A549 treated with DMSO at 1 μM for 4 hours (cell line): ENCODE data around the gene SLC22A2. TPM values are rescaled to one million over a fixed set of nuclear protein-coding genes. Genes with fewer than 3 reads are reported as not detected.

Experiments used
- total RNA-seq: library from RNA; stranded (reverse); fragments of 200-300 nt; extraction: Qiagen RNA extraction; gene quantifications from 5 replicates; pipeline ENCODE4 v1.2.3, GENCODE V29; 2022; ENCODE audit warnings: low read depth

Gene SLC22A2
- 0.06 TPM in 1 of 5 replicates, not detected in the others for total RNA-seq

DNA sequence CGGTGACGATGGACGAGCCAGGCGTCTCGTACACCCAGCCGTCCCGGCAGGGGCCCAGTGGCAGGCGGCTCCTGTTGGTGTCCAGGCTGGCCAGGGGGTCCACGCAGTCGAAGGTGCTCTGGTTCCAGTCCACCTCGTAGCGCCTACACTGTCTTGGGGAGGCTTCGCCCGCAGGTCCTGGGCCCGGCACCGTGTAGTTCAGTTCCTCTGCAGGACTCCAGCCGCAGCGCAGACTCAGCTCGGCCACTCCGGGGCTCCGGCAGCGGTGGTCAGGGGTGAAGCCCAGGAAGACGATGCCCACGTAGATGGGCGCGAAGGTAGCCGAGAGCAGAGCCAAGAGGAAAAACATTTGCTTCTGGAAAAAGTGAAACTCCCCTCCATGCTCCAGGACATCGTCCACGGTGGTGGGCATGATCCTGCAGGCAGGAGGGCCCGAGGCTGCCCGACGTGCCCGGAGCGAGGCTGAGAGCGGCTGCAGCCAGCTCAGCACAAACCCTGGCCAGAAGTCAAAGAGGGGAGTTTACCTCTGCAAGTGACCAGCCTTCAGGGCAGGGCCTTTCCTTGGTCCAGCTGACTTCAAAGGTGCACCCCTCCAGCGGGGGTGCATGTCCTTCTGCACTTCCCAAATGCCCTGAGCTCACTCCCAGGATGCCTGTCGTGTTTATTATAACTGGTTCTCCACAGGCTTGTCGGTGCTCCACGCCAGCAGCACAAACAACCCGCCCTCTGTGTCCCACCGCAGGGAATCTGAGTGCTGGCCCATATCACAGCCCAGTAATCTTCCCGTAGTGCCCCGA, at the start of gene SLC22A2:
TSS of gene SLC22A2 (minus strand) at position 476 of the 797 bp plus-strand sequence. CDS start at position 412, 64 bp downstream.

Other genes with a start within 250 kb of the SLC22A2 start
- gene SLC22A1, start 137.0 kb downstream of the SLC22A2 start, total RNA-seq: 1.2 to 2.7 TPM (median 1.9 TPM) in 5 replicates
- 35.0 to 46.7 TPM (median 38.2 TPM) in 5 replicates for gene SLC22A3, start 89.6 kb upstream of the SLC22A2 start, total RNA-seq